Stimulated activated effector memory CD8-positive, alpha-beta T cell treated with anti-CD3 and anti-CD28 coated beads, Interleukin-12 subunit alpha, Interleukin-12 subunit beta, amount 100 ng/mL, for 72 hours (primary cell): ENCODE results near the gene NF1.
"Not testable (repeated sequence)": the region's sequence is repeated elsewhere in the genome, so short reads cannot be mapped to it uniquely, and the experiment has no call there.

Experiments
- ATAC-seq: fragments of 150-1000 bp; cut with Tn5 transposase; 2 replicates; pipeline ENCODE4 v1.10.0; 2021
- DNase-seq, 2 donors: peaks; one replicate each; pipeline ENCODE4 v3.0.0; 2021 to 2022; ENCODE audit warnings: low spot score in 2 of 2
- H3K27ac Mint-ChIP-seq: one replicate; pipeline ENCODE4 v1.8.0; 2022; ENCODE audit warnings: mild to moderate bottlenecking, mixed read lengths
- H3K36me3 Mint-ChIP-seq: one replicate; pipeline ENCODE4 v1.8.0; 2022; ENCODE audit warnings: mild to moderate bottlenecking, mixed read lengths
- H3K4me1 Mint-ChIP-seq: one replicate; pipeline ENCODE4 v1.8.0; 2022; ENCODE audit warnings: mixed read lengths
- H3K4me3 Mint-ChIP-seq: one replicate; pipeline ENCODE4 v1.8.0; 2022; ENCODE audit warnings: mild to moderate bottlenecking, mixed read lengths
- H3K9me3 Mint-ChIP-seq: one replicate; pipeline ENCODE4 v1.8.0; 2022; ENCODE audit warnings: mixed read lengths

NF1 gene

GRCh38 chr17:31172388-31172787 lies 77.6 kb downstream of the NF1 start:
- Mint-ChIP-seq H3K4me1 (no peaks in the 10 kb centered on the region), H3K36me3 (no peaks in the 10 kb centered on the region), H3K9me3 (no peaks in the 10 kb centered on the region), H3K27ac (no peak overlapping the region), H3K4me3 (no peak overlapping the region)
- ATAC-seq = no peak
- DNase-seq = no peak

DNA sequence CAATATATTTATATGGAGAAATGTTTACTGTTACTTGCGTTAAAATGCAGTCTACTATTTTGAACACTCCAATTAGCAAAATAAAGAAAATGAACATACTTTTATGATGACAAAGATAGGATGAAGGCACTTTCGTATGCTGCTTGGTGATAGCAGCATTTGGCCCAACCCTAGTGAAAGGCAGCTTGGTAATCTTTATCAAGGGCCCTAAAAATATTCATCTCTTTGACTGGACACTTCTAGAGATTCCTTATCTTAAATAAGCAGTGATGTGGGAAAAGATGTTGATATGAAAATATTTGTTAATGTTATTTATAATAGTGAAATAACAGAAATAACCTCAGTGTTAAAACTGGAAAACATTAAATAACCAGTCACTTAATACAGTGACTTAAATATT lies 79.4 kb downstream of the NF1 start:
- Mint-ChIP-seq H3K4me1 (no peaks in the 10 kb centered on the region), H3K4me3 (no peak overlapping the region), H3K27ac (no peak overlapping the region), H3K9me3 (no peaks in the 10 kb centered on the region), H3K36me3 (no peaks in the 10 kb centered on the region)
- ATAC-seq = no peak
- DNase-seq = no peak

GRCh38 chr17:31175237-31175636 lies 80.5 kb downstream of the NF1 start:
- no peak overlapping the region for H3K27ac Mint-ChIP-seq
- no peaks in the 10 kb centered on the region for H3K4me1 Mint-ChIP-seq
- no peak for DNase-seq
- H3K9me3 Mint-ChIP-seq = no peaks in the 10 kb centered on the region
- H3K36me3 Mint-ChIP-seq = no peaks in the 10 kb centered on the region
- no peak overlapping the region for H3K4me3 Mint-ChIP-seq
- ATAC-seq = no peak

- ATAC-seq, H3K36me3 Mint-ChIP-seq, DNase-seq, H3K4me3 Mint-ChIP-seq, H3K4me1 Mint-ChIP-seq, H3K9me3 Mint-ChIP-seq, H3K27ac Mint-ChIP-seq: not testable (repeated sequence)
Measured at GRCh38 chr17:31176143-31176542, 81.4 kb downstream of the NF1 start.

- H3K36me3 Mint-ChIP-seq, DNase-seq, H3K4me1 Mint-ChIP-seq, H3K27ac Mint-ChIP-seq, ATAC-seq, H3K4me3 Mint-ChIP-seq, H3K9me3 Mint-ChIP-seq: not testable (repeated sequence)
Measured at GRCh38 chr17:31178951-31179350, 84.2 kb downstream of the NF1 start.

DNA sequence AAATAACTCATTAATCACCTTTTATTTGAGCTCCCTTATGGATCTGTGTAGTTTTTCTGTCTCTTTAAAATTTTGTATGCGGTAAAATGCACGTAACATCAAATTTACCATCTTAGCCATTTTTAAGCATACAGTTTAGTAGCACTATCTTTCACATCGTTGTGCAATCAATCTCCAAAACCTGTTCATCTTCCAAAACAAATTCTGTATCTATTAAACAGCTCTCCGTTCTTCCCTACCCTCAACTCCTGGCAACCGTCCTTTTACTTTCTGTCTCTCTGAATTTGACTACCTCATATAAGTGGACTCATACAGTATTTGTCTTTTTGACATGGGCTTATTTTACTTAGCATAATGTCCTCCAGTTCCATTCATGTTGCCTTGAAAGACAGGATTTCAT lies 100.5 kb downstream of the NF1 start:
- DNase-seq (no peak), ATAC-seq (no peak)
- Mint-ChIP-seq H3K36me3 (peaks cover 4% of the 10 kb centered on the region), H3K4me1 (no peaks in the 10 kb centered on the region), H3K9me3 (no peaks in the 10 kb centered on the region), H3K4me3 (no peak overlapping the region), H3K27ac (no peak overlapping the region)

GRCh38 chr17:31198026-31198425 lies 103.2 kb downstream of the NF1 start:
- no peak for DNase-seq
- Mint-ChIP-seq H3K4me1 (no peaks in the 10 kb centered on the region), H3K27ac (no peak overlapping the region), H3K4me3 (no peak overlapping the region), H3K36me3 (peaks cover 4% of the 10 kb centered on the region), H3K9me3 (no peaks in the 10 kb centered on the region)
- ATAC-seq = no peak

- not testable (repeated sequence) for H3K4me3 Mint-ChIP-seq, DNase-seq, H3K9me3 Mint-ChIP-seq, H3K4me1 Mint-ChIP-seq, H3K27ac Mint-ChIP-seq, H3K36me3 Mint-ChIP-seq
- peak; percentile 13 for ATAC-seq
Measured at GRCh38 chr17:31198666-31199065, 103.9 kb downstream of the NF1 start.

DNA sequence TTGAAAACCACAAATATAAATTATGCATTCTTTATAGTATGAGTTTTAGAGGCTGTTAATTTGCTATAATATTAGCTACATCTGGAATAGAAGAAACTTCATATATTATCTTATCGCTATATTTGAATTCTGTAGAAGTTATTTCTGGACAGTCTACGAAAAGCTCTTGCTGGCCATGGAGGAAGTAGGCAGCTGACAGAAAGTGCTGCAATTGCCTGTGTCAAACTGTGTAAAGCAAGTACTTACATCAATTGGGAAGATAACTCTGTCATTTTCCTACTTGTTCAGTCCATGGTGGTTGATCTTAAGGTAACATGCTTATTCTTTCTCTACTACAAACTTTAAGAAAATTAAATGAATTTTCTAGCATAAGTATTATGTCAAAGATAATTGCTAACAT lies 105.5 kb downstream of the NF1 start:
- no peaks in the 10 kb centered on the region for H3K4me1 Mint-ChIP-seq
- DNase-seq (no peak), ATAC-seq (no peak)
- no peak overlapping the region for H3K4me3 Mint-ChIP-seq
- no peak overlapping the region for H3K27ac Mint-ChIP-seq
- peaks cover 4% of the 10 kb centered on the region for H3K36me3 Mint-ChIP-seq
- H3K9me3 Mint-ChIP-seq = no peaks in the 10 kb centered on the region

DNA sequence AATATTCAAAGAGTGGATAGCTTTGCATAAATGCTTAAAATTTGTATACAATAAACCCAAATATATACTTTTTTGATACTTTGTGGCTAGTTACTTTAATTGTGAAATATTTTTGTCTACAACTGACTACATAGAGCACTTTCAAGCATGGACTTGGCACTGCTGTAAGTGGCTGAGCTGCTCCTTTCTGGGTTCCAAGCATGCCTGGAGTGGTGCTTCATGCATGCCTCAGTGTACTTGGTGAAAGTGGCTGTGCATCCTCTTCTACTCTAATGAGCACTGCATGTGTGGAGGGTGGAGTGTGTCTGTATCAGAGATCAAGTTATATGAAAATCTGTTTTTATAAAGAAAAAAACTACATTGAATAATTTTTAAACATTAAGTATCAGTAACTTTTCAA lies 108.2 kb downstream of the NF1 start:
- Mint-ChIP-seq H3K4me3 (no peak overlapping the region), H3K4me1 (no peaks in the 10 kb centered on the region), H3K36me3 (peaks cover 10% of the 10 kb centered on the region), H3K27ac (no peak overlapping the region), H3K9me3 (no peaks in the 10 kb centered on the region)
- no peak for DNase-seq
- no peak for ATAC-seq

GRCh38 chr17:31211352-31212012 lies 116.7 kb downstream of the NF1 start:
- Mint-ChIP-seq H3K4me1 (no peaks in the 10 kb centered on the region), H3K27ac (no peak overlapping the region), H3K4me3 (no peak overlapping the region), H3K9me3 (no peaks in the 10 kb centered on the region), H3K36me3 (peaks cover 15% of the 10 kb centered on the region)
- DNase-seq (no peak), ATAC-seq (no peak)

- DNase-seq (no peak), ATAC-seq (no peak)
- peaks cover 19% of the 10 kb centered on the region for H3K36me3 Mint-ChIP-seq
- H3K4me1 Mint-ChIP-seq = no peaks in the 10 kb centered on the region
- no peak overlapping the region for H3K4me3 Mint-ChIP-seq
- H3K27ac Mint-ChIP-seq = no peak overlapping the region
- no peaks in the 10 kb centered on the region for H3K9me3 Mint-ChIP-seq
Measured at GRCh38 chr17:31216031-31216751, 121.4 kb downstream of the NF1 start.

GRCh38 chr17:31224366-31224765 lies 129.6 kb downstream of the NF1 start:
- Mint-ChIP-seq H3K36me3 (peaks cover 6% of the 10 kb centered on the region), H3K4me1 (no peaks in the 10 kb centered on the region), H3K9me3 (no peaks in the 10 kb centered on the region), H3K27ac (no peak overlapping the region), H3K4me3 (no peak overlapping the region)
- DNase-seq (no peak), ATAC-seq (no peak)

- DNase-seq = no peak
- Mint-ChIP-seq H3K27ac (no peak overlapping the region), H3K4me3 (no peak overlapping the region), H3K4me1 (no peaks in the 10 kb centered on the region), H3K36me3 (peaks cover 6% of the 10 kb centered on the region), H3K9me3 (no peaks in the 10 kb centered on the region)
- ATAC-seq = no peak
Measured at GRCh38 chr17:31225831-31226230, 131.1 kb downstream of the NF1 start.

GRCh38 chr17:31226373-31226772 lies 131.6 kb downstream of the NF1 start:
- H3K9me3 Mint-ChIP-seq = no peaks in the 10 kb centered on the region
- DNase-seq = no peak
- H3K27ac Mint-ChIP-seq = no peak overlapping the region

DNA sequence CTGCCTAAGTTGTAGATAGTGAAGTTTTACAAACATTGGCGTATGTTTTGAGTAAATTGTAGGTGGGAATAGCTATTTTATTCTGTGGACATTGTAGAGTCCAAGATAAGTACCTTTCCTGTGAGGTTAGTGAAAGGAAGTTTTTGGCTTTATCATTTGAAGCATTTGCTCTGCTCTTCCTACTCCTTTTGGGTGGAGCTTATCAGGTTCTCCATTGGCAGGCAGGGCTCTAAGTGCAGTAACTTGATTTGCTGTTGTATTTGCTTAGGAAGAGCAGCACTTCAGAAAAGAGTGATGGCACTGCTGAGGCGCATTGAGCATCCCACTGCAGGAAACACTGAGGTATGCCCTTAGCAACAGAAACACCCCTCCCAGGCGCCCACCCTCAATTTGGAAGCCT lies 132.2 kb downstream of the NF1 start:
- no peak for ATAC-seq
- H3K27ac Mint-ChIP-seq = no peak overlapping the region

More at GRCh38 chr17:31226373-31226772, 131.6 kb downstream of the NF1 start:
- Mint-ChIP-seq H3K36me3 (peaks cover 6% of the 10 kb centered on the region), H3K4me3 (no peak overlapping the region), H3K4me1 (no peaks in the 10 kb centered on the region)
- ATAC-seq = no peak

More for the DNA sequence above, 132.2 kb downstream of the NF1 start:
- no peak for DNase-seq
- Mint-ChIP-seq H3K36me3 (peaks cover 11% of the 10 kb centered on the region), H3K9me3 (no peaks in the 10 kb centered on the region), H3K4me3 (no peak overlapping the region), H3K4me1 (no peaks in the 10 kb centered on the region)
